OCI-LY3 (cell line): ENCODE data around the gene PPP1R12B.

Experiments
- CTCF ChIP-seq: fragments of 200-600, 300-600 bp; sonication (generic); IDR thresholded peaks from 2 replicates; pipeline ENCODE4 v1.5.1; 2014; ENCODE audit warnings: antibody characterized with exemption, low read length, low read depth
- EZH2phosphoT487 ChIP-seq: fragments of 200-600 bp; shearing (Covaris generic); IDR thresholded peaks from 2 replicates; pipeline ENCODE4 v1.6.1; 2018; ENCODE audit warnings: antibody characterized with exemption, mixed run types, low read depth

- TF ChIP-seq CTCF (no peak), EZH2phosphoT487 (no peak)
Measured at GRCh38 chr1:202632241-202632640, 283.7 kb downstream of the PPP1R12B start.
